GM19455 (cell line): Measurements from ENCODE around the gene USH2A.

Experiments used
- ATAC-seq: cut with Tn5 transposase; IDR thresholded peaks from one replicate; pipeline ENCODE4 v1.9.1; 2021; ENCODE audit not compliant: unreplicated experiment

USH2A gene

GRCh38 chr1:216210081-216210480, 213.2 kb downstream of the USH2A start:
- no peak for ATAC-seq

- no peak for ATAC-seq
These were observed 214.1 kb downstream of the USH2A start for GRCh38 chr1:216209125-216209524.

- no peak for ATAC-seq
These were observed 216.1 kb downstream of the USH2A start for GRCh38 chr1:216207154-216207553.

GRCh38 chr1:216205176-216205575, 218.1 kb downstream of the USH2A start:
- no peak for ATAC-seq

- no peak for ATAC-seq
These were observed 221.3 kb downstream of the USH2A start for GRCh38 chr1:216201946-216202345.

GRCh38 chr1:216200941-216201340, 222.3 kb downstream of the USH2A start:
- no peak for ATAC-seq

- no peak for ATAC-seq
These were observed 228.5 kb downstream of the USH2A start for GRCh38 chr1:216194721-216195120.

- ATAC-seq = no peak
These were observed 229.3 kb downstream of the USH2A start for GRCh38 chr1:216193839-216194443.

- ATAC-seq = no peak
These were observed 232.8 kb downstream of the USH2A start for GRCh38 chr1:216190438-216190837.

GRCh38 chr1:216186816-216187215, 236.4 kb downstream of the USH2A start:
- no peak for ATAC-seq

- no peak for ATAC-seq
These were observed 237.1 kb downstream of the USH2A start for GRCh38 chr1:216186141-216186540.

- no peak for ATAC-seq
These were observed 239.0 kb downstream of the USH2A start for GRCh38 chr1:216184126-216184680.

GRCh38 chr1:216183454-216183853, 239.8 kb downstream of the USH2A start:
- ATAC-seq = no peak

GRCh38 chr1:216183007-216183406, 240.2 kb downstream of the USH2A start:
- ATAC-seq = no peak

GRCh38 chr1:216181590-216181989, 241.7 kb downstream of the USH2A start:
- no peak for ATAC-seq

GRCh38 chr1:216178281-216178680, 245.0 kb downstream of the USH2A start:
- ATAC-seq = no peak

GRCh38 chr1:216176970-216177369, 246.3 kb downstream of the USH2A start:
- ATAC-seq = no peak

- no peak for ATAC-seq
These were observed 247.5 kb downstream of the USH2A start for GRCh38 chr1:216175714-216176113.

GRCh38 chr1:216173376-216173995, 249.8 kb downstream of the USH2A start:
- no peak for ATAC-seq

GRCh38 chr1:216169351-216169750, 253.9 kb downstream of the USH2A start:
- no peak for ATAC-seq

GRCh38 chr1:216168546-216168945, 254.7 kb downstream of the USH2A start:
- no peak for ATAC-seq

GRCh38 chr1:216154063-216154462, 269.2 kb downstream of the USH2A start:
- ATAC-seq = no peak

- ATAC-seq = no peak
These were observed 270.1 kb downstream of the USH2A start for GRCh38 chr1:216153130-216153529.
